Keratinocyte (primary cell): ENCODE measurements around the gene NDRG3.

ENCODE experiments used
- CTCF ChIP-seq, 3 experiments: IDR thresholded peaks in 1 of 3; conservative IDR thresholded peaks in 1 of 3; optimal IDR thresholded peaks in 1 of 3; 2 replicates in 2 of 3; 3 replicates in 1 of 3; pipeline versions ENCODE3 to v1.5.1; 2011; ENCODE audit warnings: low read length in 3 of 3, mild to moderate bottlenecking in 3 of 3, moderate library complexity in 2 of 3, control low read depth in 1 of 3, inconsistent platforms in 1 of 3; ENCODE audit not compliant: insufficient read depth in 2 of 3; ENCODE audit errors: extremely low read depth in 1 of 3
- EZH2 ChIP-seq: IDR thresholded peaks from one replicate; pipeline ENCODE4 v1.6.1; 2012; ENCODE audit warnings: inconsistent platforms, mild to moderate bottlenecking, low read length, moderate library complexity

GRCh38 chr20:36653456-36653855 is 92.4 kb downstream of the NDRG3 start:
- TF ChIP-seq CTCF (optimal IDR thresholded peaks at IDR 0.05 in 1 of 3, IDR thresholded peaks at IDR 0.05 in 1 of 3, conservative IDR thresholded peaks at IDR 0.05 in 1 of 3; ENCODE audit: extremely low read depth in 1 of 3, insufficient read depth in 2 of 3, low read length in 3 of 3) (no peak), EZH2 (no peak)
